Skeletal muscle satellite cell (primary cell): Measurements from ENCODE around the gene ADGRB2. TPM values are rescaled to one million over a fixed set of nuclear protein-coding genes. Genes with fewer than 3 reads are reported as not detected.

Experiments
- H3K27me3 ChIP-seq: 2 replicates; pipeline ENCODE4 v1.7.0; 2013; ENCODE audit warnings: low read length; ENCODE audit not compliant: control insufficient read depth, insufficient read depth
- H3K36me3 ChIP-seq: 2 replicates; pipeline ENCODE4 v1.7.0; 2013; ENCODE audit warnings: mild to moderate bottlenecking, control low read depth, low read length; ENCODE audit not compliant: insufficient read depth
- H3K4me1 ChIP-seq: 2 replicates; pipeline ENCODE4 v1.7.0; 2013; ENCODE audit warnings: low read length; ENCODE audit not compliant: control insufficient read depth, insufficient read depth
- H3K4me2 ChIP-seq: 2 replicates; pipeline ENCODE4 v1.7.0; 2013; ENCODE audit warnings: mild to moderate bottlenecking, low read length
- H3K4me3 ChIP-seq: 2 replicates; pipeline ENCODE4 v1.7.0; 2013; ENCODE audit warnings: low read length
- H3K9ac ChIP-seq: 2 replicates; pipeline ENCODE4 v1.7.0; 2013; ENCODE audit warnings: mild to moderate bottlenecking, low read depth, low read length, moderate library complexity
- H3K9me3 ChIP-seq: replicated peaks from 2 replicates; pipeline ENCODE4 v1.7.0; 2013; ENCODE audit warnings: mild to moderate bottlenecking, control low read depth, low read length
- total RNA-seq: library from RNA; depleted of rRNA; stranded (reverse); fragments of >200 nt; gene quantifications from 2 replicates; pipeline ENCODE4 v1.2.3, GENCODE V29; 2012; rRNA removed

The ADGRB2 gene, protein sequence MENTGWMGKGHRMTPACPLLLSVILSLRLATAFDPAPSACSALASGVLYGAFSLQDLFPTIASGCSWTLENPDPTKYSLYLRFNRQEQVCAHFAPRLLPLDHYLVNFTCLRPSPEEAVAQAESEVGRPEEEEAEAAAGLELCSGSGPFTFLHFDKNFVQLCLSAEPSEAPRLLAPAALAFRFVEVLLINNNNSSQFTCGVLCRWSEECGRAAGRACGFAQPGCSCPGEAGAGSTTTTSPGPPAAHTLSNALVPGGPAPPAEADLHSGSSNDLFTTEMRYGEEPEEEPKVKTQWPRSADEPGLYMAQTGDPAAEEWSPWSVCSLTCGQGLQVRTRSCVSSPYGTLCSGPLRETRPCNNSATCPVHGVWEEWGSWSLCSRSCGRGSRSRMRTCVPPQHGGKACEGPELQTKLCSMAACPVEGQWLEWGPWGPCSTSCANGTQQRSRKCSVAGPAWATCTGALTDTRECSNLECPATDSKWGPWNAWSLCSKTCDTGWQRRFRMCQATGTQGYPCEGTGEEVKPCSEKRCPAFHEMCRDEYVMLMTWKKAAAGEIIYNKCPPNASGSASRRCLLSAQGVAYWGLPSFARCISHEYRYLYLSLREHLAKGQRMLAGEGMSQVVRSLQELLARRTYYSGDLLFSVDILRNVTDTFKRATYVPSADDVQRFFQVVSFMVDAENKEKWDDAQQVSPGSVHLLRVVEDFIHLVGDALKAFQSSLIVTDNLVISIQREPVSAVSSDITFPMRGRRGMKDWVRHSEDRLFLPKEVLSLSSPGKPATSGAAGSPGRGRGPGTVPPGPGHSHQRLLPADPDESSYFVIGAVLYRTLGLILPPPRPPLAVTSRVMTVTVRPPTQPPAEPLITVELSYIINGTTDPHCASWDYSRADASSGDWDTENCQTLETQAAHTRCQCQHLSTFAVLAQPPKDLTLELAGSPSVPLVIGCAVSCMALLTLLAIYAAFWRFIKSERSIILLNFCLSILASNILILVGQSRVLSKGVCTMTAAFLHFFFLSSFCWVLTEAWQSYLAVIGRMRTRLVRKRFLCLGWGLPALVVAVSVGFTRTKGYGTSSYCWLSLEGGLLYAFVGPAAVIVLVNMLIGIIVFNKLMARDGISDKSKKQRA (N-terminal part only)
- 1.8 and 3.3 TPM in 2 replicates for total RNA-seq

GRCh38 chr1:31764312-31765040 is at the start of gene ADGRB2:
Gene ADGRB2, minus strand, starts transcription at chr1:31764340. Its CDS starts 7,119 bp downstream, at chr1:31757221.
- Histone ChIP-seq H3K9me3 (no peaks in the 10 kb centered on the region), H3K9ac (no peak within 1 kb of the TSS), H3K36me3 (no peaks in the 10 kb centered on the region), H3K4me2 (peak within 1 kb of the TSS; percentile 97), H3K4me3 (peak within 1 kb of the TSS; percentile 80), H3K27me3 (peaks cover 11% of the 10 kb centered on the region), H3K4me1 (peaks cover 31% of the 10 kb centered on the region)

GRCh38 chr1:31812158-31812829 is 48.2 kb upstream of the ADGRB2 start:
- H3K9me3 ChIP-seq = no peaks in the 10 kb centered on the region
- H3K36me3 ChIP-seq = no peaks in the 10 kb centered on the region
- H3K27me3 ChIP-seq = peaks cover 5% of the 10 kb centered on the region
- H3K4me1 ChIP-seq = peaks cover 3% of the 10 kb centered on the region
- H3K4me2 ChIP-seq = no peak overlapping the region
- no peak overlapping the region for H3K4me3 ChIP-seq
- H3K9ac ChIP-seq = no peak overlapping the region

DNA sequence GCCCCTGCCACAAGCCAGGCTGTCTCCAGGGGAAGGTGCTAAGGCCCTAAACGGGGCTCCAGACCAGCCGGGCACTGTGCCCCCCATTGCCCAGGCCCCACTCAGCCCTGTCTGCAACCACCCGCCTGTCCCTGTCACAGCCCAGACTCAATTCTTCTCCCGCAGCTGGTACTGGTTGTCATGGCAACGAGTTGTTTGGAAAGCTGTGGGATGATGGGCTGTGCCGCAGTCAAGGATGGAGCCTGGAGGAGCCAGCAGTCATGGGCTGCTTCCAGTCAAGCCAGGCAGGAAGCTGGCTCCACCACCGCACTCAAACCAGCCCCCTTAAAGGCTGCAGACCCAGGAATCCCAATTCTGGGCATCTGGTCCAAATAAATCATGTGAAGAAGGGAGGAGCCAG is 47.5 kb upstream of the ADGRB2 start:
- Histone ChIP-seq H3K4me1 (peaks cover 3% of the 10 kb centered on the region), H3K4me2 (no peak overlapping the region), H3K36me3 (no peaks in the 10 kb centered on the region), H3K27me3 (peaks cover 5% of the 10 kb centered on the region), H3K9me3 (no peaks in the 10 kb centered on the region), H3K4me3 (no peak overlapping the region), H3K9ac (no peak overlapping the region)

GRCh38 chr1:31809698-31810097 is 45.6 kb upstream of the ADGRB2 start:
- H3K36me3 ChIP-seq = no peaks in the 10 kb centered on the region
- no peak overlapping the region for H3K4me2 ChIP-seq
- H3K4me1 ChIP-seq = no peaks in the 10 kb centered on the region
- H3K4me3 ChIP-seq = no peak overlapping the region
- peaks cover 5% of the 10 kb centered on the region for H3K27me3 ChIP-seq
- H3K9ac ChIP-seq = no peak overlapping the region
- no peaks in the 10 kb centered on the region for H3K9me3 ChIP-seq

- Histone ChIP-seq H3K9me3 (no peaks in the 10 kb centered on the region), H3K36me3 (no peaks in the 10 kb centered on the region), H3K9ac (no peak overlapping the region), H3K4me1 (peaks cover 6% of the 10 kb centered on the region), H3K4me2 (no peak overlapping the region), H3K27me3 (peaks cover 5% of the 10 kb centered on the region), H3K4me3 (no peak overlapping the region)
These were observed 43.3 kb upstream of the ADGRB2 start for GRCh38 chr1:31807273-31808048.

- Histone ChIP-seq H3K4me1 (peaks cover 9% of the 10 kb centered on the region), H3K4me2 (no peak overlapping the region), H3K9me3 (no peaks in the 10 kb centered on the region), H3K9ac (no peak overlapping the region), H3K4me3 (no peak overlapping the region), H3K27me3 (peaks cover 5% of the 10 kb centered on the region), H3K36me3 (no peaks in the 10 kb centered on the region)
These were observed 41.2 kb upstream of the ADGRB2 start for GRCh38 chr1:31805318-31805717.

DNA sequence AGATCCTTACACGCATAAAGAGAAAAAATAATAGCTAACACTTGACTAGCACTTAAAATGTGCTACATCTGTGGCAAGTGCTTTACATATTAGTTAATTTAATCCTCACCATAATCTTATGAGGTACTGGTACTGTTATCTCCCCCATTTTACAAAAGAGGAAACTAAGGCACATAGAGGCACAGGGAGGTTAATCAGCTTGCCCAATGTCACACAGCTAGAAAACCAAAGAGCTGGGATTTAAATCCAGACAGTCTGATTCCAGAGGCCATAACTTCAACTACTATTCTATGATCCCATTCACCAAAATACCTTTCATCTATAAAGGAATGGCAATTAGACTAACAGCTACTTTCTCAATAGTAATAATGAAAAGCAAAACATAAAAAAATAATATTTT is 40.0 kb upstream of the ADGRB2 start:
- no peaks in the 10 kb centered on the region for H3K36me3 ChIP-seq
- H3K9me3 ChIP-seq = no peaks in the 10 kb centered on the region
- no peak overlapping the region for H3K4me2 ChIP-seq
- H3K4me3 ChIP-seq = no peak overlapping the region
- no peaks in the 10 kb centered on the region for H3K27me3 ChIP-seq
- no peak overlapping the region for H3K9ac ChIP-seq
- H3K4me1 ChIP-seq = peaks cover 18% of the 10 kb centered on the region

GRCh38 chr1:31803610-31804009 is 39.5 kb upstream of the ADGRB2 start:
- no peak overlapping the region for H3K9ac ChIP-seq
- no peak overlapping the region for H3K4me3 ChIP-seq

GRCh38 chr1:31802190-31803150 is 38.3 kb upstream of the ADGRB2 start:
- Histone ChIP-seq H3K4me3 (peak overlapping the region; percentile 42), H3K4me2 (peak overlapping the region; percentile 77), H3K36me3 (no peaks in the 10 kb centered on the region), H3K27me3 (no peaks in the 10 kb centered on the region), H3K4me1 (peaks cover 22% of the 10 kb centered on the region), H3K9me3 (no peaks in the 10 kb centered on the region), H3K9ac (peak overlapping the region; percentile 35)

More at GRCh38 chr1:31803610-31804009, 39.5 kb upstream of the ADGRB2 start:
- no peak overlapping the region for H3K4me2 ChIP-seq
- H3K9me3 ChIP-seq = no peaks in the 10 kb centered on the region
- no peaks in the 10 kb centered on the region for H3K36me3 ChIP-seq
- peaks cover 22% of the 10 kb centered on the region for H3K4me1 ChIP-seq
- no peaks in the 10 kb centered on the region for H3K27me3 ChIP-seq
